ENCODE results near the gene RRAGB. TPM values are rescaled to one million over a fixed set of nuclear protein-coding genes. Genes with fewer than 3 reads are reported as not detected.

RRAGB gene
- polyA plus RNA-seq, 1 donor (not counting 4 experiments of a cell fraction or from before 2014, with no cell fraction given), result 18.9 TPM

DNA sequence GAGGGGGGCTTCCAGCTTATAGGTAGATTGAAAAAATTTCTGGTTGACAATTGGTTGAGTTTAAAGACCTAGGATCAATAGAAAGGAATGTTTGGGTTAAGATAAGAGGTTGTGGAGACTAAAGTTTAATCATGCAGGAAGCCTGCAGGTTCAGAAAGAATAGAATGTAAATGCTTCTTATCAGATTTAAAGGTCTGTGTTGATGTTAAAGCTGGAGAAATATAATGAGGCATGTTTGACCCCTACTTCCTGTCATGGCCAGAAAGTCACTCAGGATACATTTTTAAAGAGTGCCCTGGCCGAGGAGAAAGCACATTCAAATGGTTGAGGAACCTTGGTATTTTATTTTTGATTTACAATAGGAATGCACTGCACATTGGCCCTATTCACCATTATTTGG lies 3.9 kb upstream of the RRAGB start:
- no peaks in the 10 kb centered on the region for H3K9me3 ChIP-seq (ENCODE audit: control insufficient read depth, low read depth, low read length)
- DNase-seq (ENCODE audit: low read depth, low spot score) (no peak), FAIRE-seq (no peak)
- H3K27ac ChIP-seq (ENCODE audit: control insufficient read depth, insufficient read depth, low read length), result no peak overlapping the region
- H2AFZ ChIP-seq (ENCODE audit: control insufficient read depth, low read length), result no peak overlapping the region
- H3K9ac ChIP-seq (ENCODE audit: control insufficient read depth, extremely low read depth, insufficient read depth, low read length), result no peak overlapping the region
- peaks cover 2% of the 10 kb centered on the region for H3K4me1 ChIP-seq (ENCODE audit: control insufficient read depth, extremely low read depth, insufficient read depth, low read length)
- no peak overlapping the region for H3K4me3 ChIP-seq (ENCODE audit: control insufficient read depth in 2 of 3, extremely low read depth in 1 of 3, insufficient read depth in 2 of 3, low read depth in 1 of 3, low read length in 3 of 3)
- no peak overlapping the region for H3K4me2 ChIP-seq (ENCODE audit: control insufficient read depth, extremely low read depth, insufficient read depth, low read depth, low read length)
- TF ChIP-seq EZH2 (IDR thresholded peaks at IDR 0.05; ENCODE audit: low read length) (no peak), CTCF (optimal IDR thresholded peaks at IDR 0.05 in 1 of 3, IDR thresholded peaks at IDR 0.05 in 1 of 3, conservative IDR thresholded peaks at IDR 0.05 in 1 of 3; ENCODE audit: extremely low read depth in 1 of 3, insufficient read depth in 2 of 3, low read length in 3 of 3) (no peak)
- H3K36me3 ChIP-seq (ENCODE audit: control insufficient read depth in 2 of 2, extremely low read depth in 1 of 2, insufficient read depth in 2 of 2, low read length in 2 of 2), result no peaks in the 10 kb centered on the region
- H4K20me1 ChIP-seq (ENCODE audit: control insufficient read depth, extremely low read depth, insufficient read depth, low read length), result no peaks in the 10 kb centered on the region
- no peaks in the 10 kb centered on the region for H3K9me1 ChIP-seq (ENCODE audit: control insufficient read depth, extremely low read depth, insufficient read depth, low read length)
- H3K79me2 ChIP-seq (ENCODE audit: control insufficient read depth, insufficient read depth, low read length), result no peaks in the 10 kb centered on the region
- H3K27me3 ChIP-seq (ENCODE audit: control insufficient read depth, extremely low read depth, insufficient read depth, low read length), result no peaks in the 10 kb centered on the region
- dilution Hi-C loops (cut with MboI; ENCODE audit: extremely low pct_ligation_motif_present, low sequenced_read_pairs), result no loop called here

DNA sequence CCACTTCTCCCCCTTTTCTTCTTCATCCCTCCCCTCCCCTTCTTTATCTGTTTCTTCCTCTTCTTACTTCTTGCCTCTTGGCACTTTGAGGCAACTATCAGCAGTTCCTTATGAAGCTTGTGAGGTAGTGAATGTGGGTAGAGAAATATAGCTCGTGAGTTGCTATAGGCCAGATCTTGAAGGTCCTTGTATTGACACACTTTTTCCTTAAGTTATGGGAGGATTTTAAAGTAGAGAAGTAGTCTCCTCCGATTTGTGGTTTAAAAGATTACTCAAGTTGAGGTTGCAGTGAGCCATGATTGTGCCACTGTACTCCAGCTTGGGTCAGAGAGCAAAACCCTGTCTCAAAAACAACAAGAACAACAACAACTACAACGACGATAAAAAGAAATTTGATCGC lies 3.4 kb upstream of the RRAGB start:
- H3K9me1 ChIP-seq (ENCODE audit: control insufficient read depth, extremely low read depth, insufficient read depth, low read length), result no peaks in the 10 kb centered on the region
- dilution Hi-C loops (cut with MboI; ENCODE audit: extremely low pct_ligation_motif_present, low sequenced_read_pairs), result no loop called here
- no peaks in the 10 kb centered on the region for H4K20me1 ChIP-seq (ENCODE audit: control insufficient read depth, extremely low read depth, insufficient read depth, low read length)
- peaks cover 2% of the 10 kb centered on the region for H3K4me1 ChIP-seq (ENCODE audit: control insufficient read depth, extremely low read depth, insufficient read depth, low read length)
- no peak for FAIRE-seq
- no peak for DNase-seq (ENCODE audit: low read depth, low spot score)
- H3K27ac ChIP-seq (ENCODE audit: control insufficient read depth, insufficient read depth, low read length), result no peak overlapping the region
- H3K36me3 ChIP-seq (ENCODE audit: control insufficient read depth in 2 of 2, extremely low read depth in 1 of 2, insufficient read depth in 2 of 2, low read length in 2 of 2), result no peaks in the 10 kb centered on the region
- H3K4me2 ChIP-seq (ENCODE audit: control insufficient read depth, extremely low read depth, insufficient read depth, low read depth, low read length), result no peak overlapping the region
- no peak overlapping the region for H3K4me3 ChIP-seq (ENCODE audit: control insufficient read depth in 2 of 3, extremely low read depth in 1 of 3, insufficient read depth in 2 of 3, low read depth in 1 of 3, low read length in 3 of 3)
- no peak overlapping the region for H3K9ac ChIP-seq (ENCODE audit: control insufficient read depth, extremely low read depth, insufficient read depth, low read length)
- peaks cover 2% of the 10 kb centered on the region for H3K79me2 ChIP-seq (ENCODE audit: control insufficient read depth, insufficient read depth, low read length)
- TF ChIP-seq CTCF (optimal IDR thresholded peaks at IDR 0.05 in 1 of 3, IDR thresholded peaks at IDR 0.05 in 1 of 3, conservative IDR thresholded peaks at IDR 0.05 in 1 of 3; ENCODE audit: extremely low read depth in 1 of 3, insufficient read depth in 2 of 3, low read length in 3 of 3) (no peak), EZH2 (IDR thresholded peaks at IDR 0.05; ENCODE audit: low read length) (no peak)
- no peak overlapping the region for H2AFZ ChIP-seq (ENCODE audit: control insufficient read depth, low read length)
- no peaks in the 10 kb centered on the region for H3K9me3 ChIP-seq (ENCODE audit: control insufficient read depth, low read depth, low read length)
- no peaks in the 10 kb centered on the region for H3K27me3 ChIP-seq (ENCODE audit: control insufficient read depth, extremely low read depth, insufficient read depth, low read length)
